OCI-LY7 (cell line): ENCODE results near the gene PPP2R3B. TPM values are rescaled to one million over a fixed set of nuclear protein-coding genes. Genes with fewer than 3 reads are reported as not detected.
"Not testable (repeated sequence)": the region's sequence is repeated elsewhere in the genome, so short reads cannot be mapped to it uniquely, and the experiment has no call there.

Source experiments
- BruUV-seq: library from RNA; stranded (reverse); fragments of 400-500 nt; replicated peaks from 2 replicates; lab custom pipeline; 2021; lab: Mats Ljungman, UMichigan
- CTCF ChIA-PET: fragments of 300-600 bp; sonication (Branson Sonifier 250); formaldehyde crosslinking; loops from one replicate; lab custom pipeline; 2022; ENCODE audit warnings: antibody characterized with exemption; ENCODE audit not compliant: unreplicated experiment; lab: Charles Lee
- POLR2A ChIA-PET: fragments of 300-600 bp; sonication (Branson Sonifier 250); formaldehyde crosslinking; loops from one replicate; lab custom pipeline; 2022; ENCODE audit warnings: antibody characterized with exemption; lab: Charles Lee
- DNase-seq: peaks from one replicate; pipeline ENCODE4 v3.0.0-alpha.2; 2015; ENCODE audit warnings: low spot score
- H2AFZ ChIP-seq: fragments of 200-600 bp; sonication (generic), shearing (Covaris generic); 2 replicates; pipeline ENCODE4 v1.6.1; 2014; ENCODE audit warnings: mild to moderate bottlenecking, antibody characterized with exemption, low read length, moderate library complexity
- H3K27ac ChIP-seq: fragments of 200-600 bp; sonication (generic); 2 replicates; pipeline ENCODE4 v1.5.1; 2014; ENCODE audit warnings: mixed run types, low read depth, mild to moderate bottlenecking, moderate library complexity, low read length, inconsistent platforms; ENCODE audit not compliant: poor library complexity, severe bottlenecking
- H3K36me3 ChIP-seq: fragments of 200-600 bp; sonication (generic); 2 replicates; pipeline ENCODE4 v1.6.1; 2014; ENCODE audit warnings: mild to moderate bottlenecking, antibody characterized with exemption, low read length, moderate library complexity, mixed read lengths; ENCODE audit not compliant: insufficient read depth
- H3K4me1 ChIP-seq: fragments of 200-600 bp; sonication (generic); 2 replicates; pipeline ENCODE4 v1.5.1; 2014; ENCODE audit warnings: mild to moderate bottlenecking, low read length; ENCODE audit not compliant: insufficient read depth, poor library complexity, severe bottlenecking
- H3K4me2 ChIP-seq: fragments of 200-600 bp; sonication (generic); 2 replicates; pipeline ENCODE4 v1.6.1; 2014; ENCODE audit warnings: mild to moderate bottlenecking, low read length
- H3K4me3 ChIP-seq: fragments of 200-600 bp; sonication (generic); 2 replicates; pipeline ENCODE4 v1.5.1; 2014; ENCODE audit warnings: mild to moderate bottlenecking, low read depth, low read length; ENCODE audit not compliant: poor library complexity, severe bottlenecking
- H3K79me2 ChIP-seq: fragments of 200-600 bp; sonication (generic); 2 replicates; pipeline ENCODE4 v1.6.1; 2016; ENCODE audit warnings: low read depth, mild to moderate bottlenecking, low read length, moderate library complexity, mixed read lengths; ENCODE audit not compliant: insufficient read depth
- H3K9me2 ChIP-seq: fragments of 200-600 bp; sonication (generic); 2 replicates; pipeline ENCODE4 v1.6.1; 2016; ENCODE audit warnings: mild to moderate bottlenecking, low read length, mixed read lengths; ENCODE audit not compliant: insufficient read depth
- H3K9me3 ChIP-seq: fragments of 200-600 bp; sonication (generic); 2 replicates; pipeline ENCODE4 v1.6.1; 2014; ENCODE audit warnings: mild to moderate bottlenecking, mixed run types, low read length, mixed read lengths
- H4K20me1 ChIP-seq: fragments of 200-600 bp; sonication (generic); 2 replicates; pipeline ENCODE4 v1.6.1; 2014; ENCODE audit warnings: mild to moderate bottlenecking, antibody characterized with exemption, low read length, moderate library complexity, mixed read lengths; ENCODE audit not compliant: insufficient read depth
- EZH2phosphoT487 ChIP-seq: fragments of 200-600 bp; sonication (generic); IDR thresholded peaks from 2 replicates; pipeline ENCODE4 v1.6.1; 2018; ENCODE audit warnings: low read depth, borderline replicate concordance, mild to moderate bottlenecking, mixed run types, antibody characterized with exemption, low read length, moderate library complexity, mixed read lengths
- intact Hi-C: fragments of 100-400 bp; cut with micrococcal nuclease; formaldehyde crosslinking; loops from one replicate; pipeline ENCODE4 v1.10.0; 2022; ENCODE audit not compliant: unreplicated experiment
- total RNA-seq, 2 experiments: library from RNA; depleted of rRNA in 1 of 2; stranded (reverse); fragments of >200 nt in 1 of 2; shearing (Covaris generic) in 1 of 2; gene quantifications; 2 replicates each; pipeline ENCODE4 v1.2.3, GENCODE V29; 2014 to 2022
- TF ChIP-seq, protein P1 (sequence below): fragments of 200-600 bp; sonication (generic); conservative IDR thresholded peaks from 2 replicates; pipeline ENCODE4 v1.5.1; 2014; ENCODE audit warnings: mild to moderate bottlenecking, antibody characterized with exemption, low read length, moderate library complexity, mixed read lengths

PPP2R3B gene
- total RNA-seq, 2 experiments from 2014 or later = 270 to 342 TPM

DNA sequence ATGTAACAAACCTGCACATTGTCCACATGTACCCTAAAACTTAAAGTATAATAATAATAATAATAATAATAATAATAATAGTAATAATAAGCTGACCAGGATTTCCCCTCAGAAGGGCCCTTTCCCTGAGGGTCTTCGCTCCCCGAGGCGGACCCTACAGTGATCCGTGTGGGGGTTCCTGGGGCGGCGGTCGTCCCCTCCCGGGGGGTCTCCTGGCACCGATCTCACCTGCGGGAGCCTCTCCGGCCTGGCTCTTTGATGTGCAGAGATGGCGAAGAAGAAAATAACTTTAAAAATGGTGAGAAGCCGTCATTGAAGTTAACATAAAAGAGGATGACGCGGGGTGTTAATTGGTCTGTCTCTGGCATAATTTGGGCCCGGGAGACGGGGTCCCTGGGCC, 48.2 kb upstream of the PPP2R3B start:
- H3K4me1 ChIP-seq = no peaks in the 10 kb centered on the region
- H3K4me3 ChIP-seq = no peak overlapping the region
- intact Hi-C loops = no loop called here
- POLR2A ChIA-PET = no interaction called here
- no TSS peak for BruUV-seq
- no peak overlapping the region for H3K4me2 ChIP-seq
- CTCF ChIA-PET = no interaction called here
- H3K9me3 ChIP-seq = peaks cover 5% of the 10 kb centered on the region; the same call in 1 of the 2 replicates
- H3K79me2 ChIP-seq = no peaks in the 10 kb centered on the region
- no peak overlapping the region for H3K27ac ChIP-seq
- H4K20me1 ChIP-seq = no peaks in the 10 kb centered on the region
- no peak overlapping the region for H2AFZ ChIP-seq
- no peaks in the 10 kb centered on the region for H3K9me2 ChIP-seq
- no peak for DNase-seq
- TF ChIP-seq, protein P1, sequence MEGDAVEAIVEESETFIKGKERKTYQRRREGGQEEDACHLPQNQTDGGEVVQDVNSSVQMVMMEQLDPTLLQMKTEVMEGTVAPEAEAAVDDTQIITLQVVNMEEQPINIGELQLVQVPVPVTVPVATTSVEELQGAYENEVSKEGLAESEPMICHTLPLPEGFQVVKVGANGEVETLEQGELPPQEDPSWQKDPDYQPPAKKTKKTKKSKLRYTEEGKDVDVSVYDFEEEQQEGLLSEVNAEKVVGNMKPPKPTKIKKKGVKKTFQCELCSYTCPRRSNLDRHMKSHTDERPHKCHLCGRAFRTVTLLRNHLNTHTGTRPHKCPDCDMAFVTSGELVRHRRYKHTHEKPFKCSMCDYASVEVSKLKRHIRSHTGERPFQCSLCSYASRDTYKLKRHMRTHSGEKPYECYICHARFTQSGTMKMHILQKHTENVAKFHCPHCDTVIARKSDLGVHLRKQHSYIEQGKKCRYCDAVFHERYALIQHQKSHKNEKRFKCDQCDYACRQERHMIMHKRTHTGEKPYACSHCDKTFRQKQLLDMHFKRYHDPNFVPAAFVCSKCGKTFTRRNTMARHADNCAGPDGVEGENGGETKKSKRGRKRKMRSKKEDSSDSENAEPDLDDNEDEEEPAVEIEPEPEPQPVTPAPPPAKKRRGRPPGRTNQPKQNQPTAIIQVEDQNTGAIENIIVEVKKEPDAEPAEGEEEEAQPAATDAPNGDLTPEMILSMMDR = no peak
- TF ChIP-seq EZH2phosphoT487 = no peak
- H3K36me3 ChIP-seq = no peaks in the 10 kb centered on the region

DNA sequence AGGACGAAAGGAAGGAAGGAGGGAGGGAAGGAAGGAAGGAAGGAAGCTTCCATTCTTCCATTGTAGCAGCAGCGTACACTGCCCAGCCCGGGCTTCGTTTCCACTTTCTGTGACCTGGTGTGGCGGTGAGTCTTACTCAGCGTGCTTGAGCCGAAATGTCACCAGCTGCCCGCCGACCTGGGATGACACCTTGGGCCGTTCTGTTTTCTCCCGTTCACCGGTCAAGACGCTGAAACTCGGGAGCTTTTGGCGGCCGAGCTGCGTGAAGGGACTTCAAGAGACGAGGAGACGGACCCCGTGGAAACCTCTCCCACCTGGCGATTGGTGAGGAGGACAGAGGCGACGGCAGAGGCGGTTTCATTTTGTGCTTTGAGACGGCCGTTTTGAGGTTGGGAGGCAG, 47.1 kb upstream of the PPP2R3B start:
- TF ChIP-seq, protein P1 = no peak
- no peak for TF ChIP-seq EZH2phosphoT487
- CTCF ChIA-PET = no interaction called here

DNA sequence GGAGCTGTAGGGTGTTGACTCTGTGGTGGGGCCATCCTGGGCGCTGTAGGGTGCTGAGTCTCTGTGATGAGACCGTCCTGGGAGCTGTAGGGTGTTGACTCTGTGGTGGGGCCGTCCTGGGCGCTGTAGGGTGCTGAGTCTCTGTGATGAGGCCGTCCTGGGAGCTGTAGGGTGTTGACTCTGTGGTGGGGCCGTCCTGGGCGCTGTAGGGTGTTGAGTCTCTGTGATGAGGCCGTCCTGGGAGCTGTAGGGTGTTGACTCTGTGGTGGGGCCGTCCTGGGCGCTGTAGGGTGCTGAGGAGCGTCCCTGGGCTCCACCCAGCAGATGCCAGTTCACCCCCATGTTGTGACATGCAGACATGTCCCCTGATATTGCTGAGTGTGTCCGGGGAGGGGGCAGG, 46.0 kb upstream of the PPP2R3B start:
- H3K36me3 ChIP-seq, H3K9me3 ChIP-seq, POLR2A ChIA-PET, DNase-seq, H3K27ac ChIP-seq, H3K9me2 ChIP-seq, BruUV-seq, CTCF ChIA-PET, H2AFZ ChIP-seq, H4K20me1 ChIP-seq, H3K4me2 ChIP-seq, H3K4me1 ChIP-seq, intact Hi-C loops, H3K4me3 ChIP-seq, H3K79me2 ChIP-seq: not testable (repeated sequence)

More for the DNA sequence above, 47.1 kb upstream of the PPP2R3B start:
- Histone ChIP-seq H3K27ac (no peak overlapping the region), H4K20me1 (no peaks in the 10 kb centered on the region), H3K9me3 (peaks cover 5% of the 10 kb centered on the region; the same call in 1 of the 2 replicates), H3K4me3 (no peak overlapping the region), H3K4me2 (no peak overlapping the region), H3K4me1 (no peaks in the 10 kb centered on the region), H2AFZ (no peak overlapping the region), H3K36me3 (no peaks in the 10 kb centered on the region), H3K9me2 (no peaks in the 10 kb centered on the region), H3K79me2 (no peaks in the 10 kb centered on the region)
- intact Hi-C loops = no loop called here
- POLR2A ChIA-PET = no interaction called here
- no TSS peak for BruUV-seq
- DNase-seq = no peak
